Neural progenitor cell (in vitro differentiated cells): ENCODE data around the gene HLF. TPM values are rescaled to one million over a fixed set of nuclear protein-coding genes. Genes with fewer than 3 reads are reported as not detected.

ENCODE experiments used
- DNase-seq: peaks from one replicate; pipeline ENCODE4 v3.0.0-alpha.2; 2016; ENCODE audit warnings: low spot score
- H2AFZ ChIP-seq: fragments of 200-600 bp; sonication (generic); replicated peaks from 2 replicates; pipeline ENCODE4 v1.6.1; 2016; ENCODE audit warnings: antibody characterized with exemption
- H3F3A ChIP-seq: fragments of 200-600 bp; sonication (generic); 2 replicates; pipeline ENCODE4 v1.6.1; 2016; ENCODE audit warnings: antibody characterized with exemption, low read depth
- H3K27ac ChIP-seq: fragments of 200-600 bp; sonication (generic); 2 replicates; pipeline ENCODE4 v1.5.1; 2016; ENCODE audit warnings: mild to moderate bottlenecking
- H3K27me3 ChIP-seq: fragments of 200-600 bp; sonication (generic); 2 replicates; pipeline ENCODE4 v1.6.1; 2016; ENCODE audit warnings: mild to moderate bottlenecking, moderate library complexity
- H3K36me3 ChIP-seq: fragments of 200-600 bp; sonication (generic); 2 replicates; pipeline ENCODE4 v1.5.1; 2016
- H3K4me1 ChIP-seq: fragments of 200-600 bp; sonication (generic); 2 replicates; pipeline ENCODE4 v1.6.1; 2016; ENCODE audit warnings: mixed run types
- H3K4me2 ChIP-seq: fragments of 200-600 bp; sonication (generic); 2 replicates; pipeline ENCODE4 v1.6.1; 2016
- H3K4me3 ChIP-seq: fragments of 200-600 bp; sonication (generic); 2 replicates; pipeline ENCODE4 v1.5.1; 2016
- H3K79me2 ChIP-seq: fragments of 200-600 bp; sonication (generic); 2 replicates; pipeline ENCODE4 v1.6.1; 2016; ENCODE audit warnings: low read depth
- H3K9ac ChIP-seq: fragments of 200-600 bp; sonication (generic); 2 replicates; pipeline ENCODE4 v1.6.1; 2016
- H3K9me3 ChIP-seq: fragments of 200-600 bp; sonication (generic); 2 replicates; pipeline ENCODE4 v1.5.1; 2016; ENCODE audit warnings: low read depth
- H4K20me1 ChIP-seq: fragments of 200-600 bp; sonication (generic); 2 replicates; pipeline ENCODE4 v1.6.1; 2016; ENCODE audit warnings: low read depth
- H3K27ac Mint-ChIP-seq: 3 replicates; pipeline ENCODE4 v1.8.0; 2021; ENCODE audit warnings: mixed read lengths
- H3K27me3 Mint-ChIP-seq: 2 replicates; pipeline ENCODE4 v1.8.0; 2022; ENCODE audit warnings: low read depth, mild to moderate bottlenecking, inconsistent platforms, moderate library complexity, mixed read lengths; ENCODE audit not compliant: insufficient read depth
- H3K36me3 Mint-ChIP-seq: 3 replicates; pipeline ENCODE4 v1.8.0; 2021; ENCODE audit warnings: mixed read lengths
- H3K4me1 Mint-ChIP-seq: 3 replicates; pipeline ENCODE4 v1.8.0; 2021; ENCODE audit warnings: mixed read lengths
- H3K4me3 Mint-ChIP-seq: 3 replicates; pipeline ENCODE4 v1.8.0; 2021; ENCODE audit warnings: mild to moderate bottlenecking, moderate library complexity, mixed read lengths
- H3K9me3 Mint-ChIP-seq: 3 replicates; pipeline ENCODE4 v1.8.0; 2020; ENCODE audit warnings: mixed read lengths
- EZH2 ChIP-seq: fragments of 200-600 bp; sonication (generic); IDR thresholded peaks from 2 replicates; pipeline ENCODE4 v1.6.1; 2017; ENCODE audit warnings: antibody characterized with exemption, mild to moderate bottlenecking, moderate library complexity
- EZH2phosphoT487 ChIP-seq: fragments of 200-600 bp; sonication (generic); IDR thresholded peaks from 2 replicates; pipeline ENCODE4 v1.6.1; 2017; ENCODE audit warnings: antibody characterized with exemption
- total RNA-seq: library from RNA; depleted of rRNA; stranded (reverse); fragments of >200 nt; gene quantifications from 2 replicates; pipeline ENCODE4 v1.2.3, GENCODE V29; 2015; ENCODE audit warnings: low replicate concordance
- TF ChIP-seq, protein P1 (sequence below): fragments of 200-600 bp; sonication (generic); IDR thresholded peaks from 2 replicates; pipeline ENCODE4 v1.5.1; 2017; ENCODE audit warnings: antibody characterized with exemption, mild to moderate bottlenecking

Gene HLF
- total RNA-seq, 1 donor from 2014 or later = 0.11 TPM

DNA sequence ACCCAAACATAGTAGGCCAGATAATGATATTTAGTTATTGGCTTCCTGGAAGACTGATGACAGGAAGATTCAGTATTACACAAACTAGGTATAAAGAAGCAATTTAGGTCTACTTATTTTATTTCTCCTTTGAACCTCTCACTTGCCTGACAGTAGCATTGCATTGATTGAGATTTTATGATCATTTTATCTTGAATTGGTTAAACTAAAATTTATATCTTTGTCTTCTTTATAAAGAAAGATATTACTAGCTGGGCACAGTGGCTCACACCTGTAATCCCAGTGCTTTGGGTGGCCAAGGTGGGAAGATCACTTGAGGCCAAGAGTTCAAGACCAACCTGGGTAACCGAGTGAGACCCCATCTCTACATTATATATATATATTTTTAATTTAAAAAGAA, 14.4 kb downstream of the HLF start:
- no peaks in the 10 kb centered on the region for H3K36me3 ChIP-seq
- Mint-ChIP-seq H3K36me3 (no peaks in the 10 kb centered on the region), H3K9me3 (no peaks in the 10 kb centered on the region), H3K27me3 (peaks cover 3% of the 10 kb centered on the region), H3K4me1 (no peaks in the 10 kb centered on the region), H3K4me3 (no peak overlapping the region), H3K27ac (no peak overlapping the region)
- no peak overlapping the region for H3K4me2 ChIP-seq
- no peak overlapping the region for H3K27ac ChIP-seq
- H3K4me3 ChIP-seq = no peak overlapping the region
- DNase-seq = no peak
- H3F3A ChIP-seq = no peaks in the 10 kb centered on the region
- H3K9me3 ChIP-seq = no peaks in the 10 kb centered on the region
- H3K9ac ChIP-seq = no peak overlapping the region
- TF ChIP-seq EZH2phosphoT487 = no peak
- TF ChIP-seq, protein P1, sequence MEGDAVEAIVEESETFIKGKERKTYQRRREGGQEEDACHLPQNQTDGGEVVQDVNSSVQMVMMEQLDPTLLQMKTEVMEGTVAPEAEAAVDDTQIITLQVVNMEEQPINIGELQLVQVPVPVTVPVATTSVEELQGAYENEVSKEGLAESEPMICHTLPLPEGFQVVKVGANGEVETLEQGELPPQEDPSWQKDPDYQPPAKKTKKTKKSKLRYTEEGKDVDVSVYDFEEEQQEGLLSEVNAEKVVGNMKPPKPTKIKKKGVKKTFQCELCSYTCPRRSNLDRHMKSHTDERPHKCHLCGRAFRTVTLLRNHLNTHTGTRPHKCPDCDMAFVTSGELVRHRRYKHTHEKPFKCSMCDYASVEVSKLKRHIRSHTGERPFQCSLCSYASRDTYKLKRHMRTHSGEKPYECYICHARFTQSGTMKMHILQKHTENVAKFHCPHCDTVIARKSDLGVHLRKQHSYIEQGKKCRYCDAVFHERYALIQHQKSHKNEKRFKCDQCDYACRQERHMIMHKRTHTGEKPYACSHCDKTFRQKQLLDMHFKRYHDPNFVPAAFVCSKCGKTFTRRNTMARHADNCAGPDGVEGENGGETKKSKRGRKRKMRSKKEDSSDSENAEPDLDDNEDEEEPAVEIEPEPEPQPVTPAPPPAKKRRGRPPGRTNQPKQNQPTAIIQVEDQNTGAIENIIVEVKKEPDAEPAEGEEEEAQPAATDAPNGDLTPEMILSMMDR = no peak
- no peak for TF ChIP-seq EZH2
- no peaks in the 10 kb centered on the region for H3K79me2 ChIP-seq
- no peaks in the 10 kb centered on the region for H4K20me1 ChIP-seq
- no peaks in the 10 kb centered on the region for H3K27me3 ChIP-seq
- H2AFZ ChIP-seq = no peak overlapping the region
- no peaks in the 10 kb centered on the region for H3K4me1 ChIP-seq

DNA sequence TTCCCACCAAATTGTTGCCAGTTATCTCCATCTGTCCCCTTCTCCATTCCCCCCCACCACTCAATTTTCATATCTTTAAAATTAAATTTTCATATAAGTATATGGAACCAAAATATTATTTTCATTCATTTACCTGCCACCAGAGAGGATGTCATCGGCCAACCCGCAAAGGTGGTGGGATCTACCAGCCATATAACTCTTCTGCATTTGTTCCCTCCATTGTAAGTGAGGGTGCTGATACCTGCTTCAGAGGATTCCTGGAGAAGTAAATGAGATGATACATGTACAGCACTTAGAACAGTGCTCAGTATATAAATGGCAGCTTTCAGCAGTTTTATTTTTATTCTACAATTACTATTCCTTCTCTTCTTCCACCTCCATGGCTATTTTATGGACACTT, 15.0 kb downstream of the HLF start:
- H3K27me3 Mint-ChIP-seq = peaks cover 3% of the 10 kb centered on the region
- no peak for TF ChIP-seq EZH2phosphoT487
- TF ChIP-seq EZH2 = no peak
- TF ChIP-seq, protein P1 = no peak
- Histone ChIP-seq H3K27ac (no peak overlapping the region), H4K20me1 (no peaks in the 10 kb centered on the region), H3K9ac (no peak overlapping the region), H3F3A (no peaks in the 10 kb centered on the region), H3K4me3 (no peak overlapping the region), H3K36me3 (no peaks in the 10 kb centered on the region), H3K27me3 (no peaks in the 10 kb centered on the region), H3K4me1 (no peaks in the 10 kb centered on the region), H3K79me2 (no peaks in the 10 kb centered on the region), H3K9me3 (no peaks in the 10 kb centered on the region), H2AFZ (no peak overlapping the region), H3K4me2 (no peak overlapping the region)
- H3K36me3 Mint-ChIP-seq = no peaks in the 10 kb centered on the region
- DNase-seq = no peak
- no peak overlapping the region for H3K4me3 Mint-ChIP-seq
- no peaks in the 10 kb centered on the region for H3K9me3 Mint-ChIP-seq
- no peak overlapping the region for H3K27ac Mint-ChIP-seq
- H3K4me1 Mint-ChIP-seq = no peaks in the 10 kb centered on the region

DNA sequence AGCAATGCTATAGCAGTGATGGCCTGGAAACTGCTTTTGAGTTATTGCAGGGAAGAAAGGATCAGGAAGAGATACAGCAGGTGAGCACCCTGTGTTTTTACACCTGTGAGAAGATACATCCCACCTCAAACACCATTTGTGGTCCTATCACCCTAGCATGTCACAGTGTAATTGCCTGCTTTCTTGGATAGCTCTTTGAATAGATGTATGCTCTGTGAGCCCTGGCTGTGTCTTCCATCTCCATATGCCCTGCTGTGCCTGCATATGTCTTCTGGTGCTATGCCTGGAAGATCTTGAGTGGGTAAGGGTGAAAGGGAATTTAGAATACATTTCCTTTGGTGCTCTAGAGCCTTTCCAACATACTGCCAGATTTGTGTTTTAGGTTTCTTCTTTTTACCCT, 15.5 kb downstream of the HLF start:
- Histone ChIP-seq H3K4me1 (no peaks in the 10 kb centered on the region), H4K20me1 (no peaks in the 10 kb centered on the region), H3K9ac (no peak overlapping the region), H3K79me2 (no peaks in the 10 kb centered on the region), H3K4me3 (no peak overlapping the region), H3K27ac (no peak overlapping the region), H3K4me2 (no peak overlapping the region), H3K27me3 (no peaks in the 10 kb centered on the region), H3K9me3 (no peaks in the 10 kb centered on the region), H2AFZ (no peak overlapping the region), H3K36me3 (no peaks in the 10 kb centered on the region), H3F3A (no peaks in the 10 kb centered on the region)
- no peak overlapping the region for H3K4me3 Mint-ChIP-seq
- no peaks in the 10 kb centered on the region for H3K4me1 Mint-ChIP-seq
- DNase-seq = no peak
- no peak overlapping the region for H3K27ac Mint-ChIP-seq
- peaks cover 3% of the 10 kb centered on the region for H3K27me3 Mint-ChIP-seq
- H3K36me3 Mint-ChIP-seq = no peaks in the 10 kb centered on the region
- H3K9me3 Mint-ChIP-seq = no peaks in the 10 kb centered on the region
- TF ChIP-seq EZH2phosphoT487 (no peak), EZH2 (no peak)
- TF ChIP-seq, protein P1 = no peak
